ENCODE data around the gene LRBA.
"Not testable (repeated sequence)": the region's sequence is repeated elsewhere in the genome, so short reads cannot be mapped to it uniquely, and the experiment has no call there.

The LRBA gene

GRCh38 chr4:150943126-150943525 lies 72.0 kb downstream of the LRBA start:
- no peak for DNase-seq (ENCODE audit: low spot score)

- DNase-seq (ENCODE audit: low spot score): no peak
These were observed 72.5 kb downstream of the LRBA start for GRCh38 chr4:150942539-150942938.

- no peak for DNase-seq (ENCODE audit: low spot score)
These were observed 75.0 kb downstream of the LRBA start for GRCh38 chr4:150940123-150940522.

GRCh38 chr4:150939530-150939929 lies 75.6 kb downstream of the LRBA start:
- no peak for DNase-seq (ENCODE audit: low spot score)

- DNase-seq (ENCODE audit: low spot score): no peak
These were observed 76.1 kb downstream of the LRBA start for GRCh38 chr4:150938873-150939499.

- DNase-seq (ENCODE audit: low spot score): no peak
These were observed 76.7 kb downstream of the LRBA start for GRCh38 chr4:150938417-150938816.

GRCh38 chr4:150934022-150934421 lies 81.1 kb downstream of the LRBA start:
- no peak for DNase-seq (ENCODE audit: low spot score)

GRCh38 chr4:150931796-150932195 lies 83.3 kb downstream of the LRBA start:
- DNase-seq (ENCODE audit: low spot score): no peak

GRCh38 chr4:150931005-150931404 lies 84.1 kb downstream of the LRBA start:
- no peak for DNase-seq (ENCODE audit: low spot score)

- no peak for DNase-seq (ENCODE audit: low spot score)
These were observed 91.1 kb downstream of the LRBA start for GRCh38 chr4:150923945-150924344.

- not testable (repeated sequence) for DNase-seq (ENCODE audit: low spot score)
These were observed 93.6 kb downstream of the LRBA start for GRCh38 chr4:150921486-150921885.

GRCh38 chr4:150918562-150918961 lies 96.5 kb downstream of the LRBA start:
- DNase-seq (ENCODE audit: low spot score): not testable (repeated sequence)

- DNase-seq (ENCODE audit: low spot score): no peak
These were observed 103.8 kb downstream of the LRBA start for GRCh38 chr4:150911326-150911725.

- no peak for DNase-seq (ENCODE audit: low spot score)
These were observed 106.0 kb downstream of the LRBA start for GRCh38 chr4:150909116-150909515.

- no peak for DNase-seq (ENCODE audit: low spot score)
These were observed 108.0 kb downstream of the LRBA start for GRCh38 chr4:150906987-150907633.

GRCh38 chr4:150904671-150905070 lies 110.4 kb downstream of the LRBA start:
- no peak for DNase-seq (ENCODE audit: low spot score)

- no peak for DNase-seq (ENCODE audit: low spot score)
These were observed 111.5 kb downstream of the LRBA start for GRCh38 chr4:150903603-150904002.

GRCh38 chr4:150896497-150896896 lies 118.6 kb downstream of the LRBA start:
- DNase-seq (ENCODE audit: low spot score): no peak

- DNase-seq (ENCODE audit: low spot score): no peak
These were observed 124.8 kb downstream of the LRBA start for GRCh38 chr4:150890246-150890645.

- DNase-seq (ENCODE audit: low spot score): no peak
These were observed 125.8 kb downstream of the LRBA start for GRCh38 chr4:150889306-150889705.

GRCh38 chr4:150888625-150889024 lies 126.5 kb downstream of the LRBA start:
- no peak for DNase-seq (ENCODE audit: low spot score)

- DNase-seq (ENCODE audit: low spot score): no peak
These were observed 126.9 kb downstream of the LRBA start for GRCh38 chr4:150888217-150888616.

- DNase-seq (ENCODE audit: low spot score): no peak
These were observed 128.5 kb downstream of the LRBA start for GRCh38 chr4:150886597-150886996.

GRCh38 chr4:150884625-150885024 lies 130.5 kb downstream of the LRBA start:
- DNase-seq (ENCODE audit: low spot score): no peak
